ENCODE measurements around the gene TESK2. TPM values are rescaled to one million over a fixed set of nuclear protein-coding genes. Genes with fewer than 3 reads are reported as not detected.

The TESK2 gene
- total and polyA plus RNA-seq, 2 of the 8 experiments (the other 6 are each of a cell fraction or from before 2014, with no cell fraction given): 10.8 to 12.6 TPM

GRCh38 chr1:45337630-45338325 is 153.2 kb downstream of the TESK2 start:
- no peak overlapping the region for H2BK120ac ChIP-seq (replicated peaks; ENCODE audit: low read depth, low read length)
- H3K27ac ChIP-seq (ENCODE audit: low read depth, low read length): no peak overlapping the region
- H4K20me1 ChIP-seq (replicated peaks in 1 of 2; ENCODE audit: control insufficient read depth in 1 of 2, insufficient read depth in 2 of 2, low read length in 2 of 2): peaks cover 0 to 2% of the 10 kb centered on the region in 2 experiments
- no peak overlapping the region for H3K18ac ChIP-seq (ENCODE audit: extremely low read depth, low read length)
- H4K91ac ChIP-seq (replicated peaks; ENCODE audit: insufficient read length, low read length): no peak overlapping the region
- H3K9ac ChIP-seq (replicated peaks in 1 of 4; ENCODE audit: extremely low read depth in 1 of 4, low read depth in 3 of 4, low read length in 3 of 4): no peak overlapping the region
- no peak overlapping the region for H3K4ac ChIP-seq (replicated peaks; ENCODE audit: insufficient read length, low read depth, low read length)
- POLR2A ChIA-PET (ENCODE audit: partially characterized antibody): interaction anchor here (0.7 to 21.4 kb wide), 8 partner anchors 9 to 325 kb away, joined by 3 to 472 read pairs (median 12); partner anchors contain the start of genes HPDL and PRDX1
- H3K23ac ChIP-seq (ENCODE audit: insufficient read length): no peak overlapping the region
- H3K27me3 ChIP-seq (replicated peaks in 1 of 4; ENCODE audit: control insufficient read depth in 3 of 4, extremely low read depth in 1 of 4, insufficient read depth in 3 of 4, low read length in 3 of 4): no peaks in the 10 kb centered on the region
- no peak overlapping the region for H4K8ac ChIP-seq (ENCODE audit: extremely low read depth, insufficient read depth, low read length)
- H2BK12ac ChIP-seq (ENCODE audit: low read depth, low read length): no peak overlapping the region
- H3K23me2 ChIP-seq (ENCODE audit: low read depth, low read length): peaks cover 7% of the 10 kb centered on the region
- no peak overlapping the region; a peak in 1 of 4 replicates for H3K4me2 ChIP-seq (ENCODE audit: insufficient read depth in 1 of 2, low read depth in 2 of 2, low read length in 2 of 2)
- no peak overlapping the region for H4K5ac ChIP-seq (ENCODE audit: insufficient read length, low read depth, low read length)
- H3K14ac ChIP-seq (ENCODE audit: insufficient read length): no peak overlapping the region
- FAIRE-seq (no peak), DNase-seq (ENCODE audit: low read depth in 1 of 2, low spot score in 2 of 2) (no peak)
- H2BK20ac ChIP-seq (ENCODE audit: low read length): no peak overlapping the region
- H3K36me3 ChIP-seq (ENCODE audit: control insufficient read depth in 2 of 4, insufficient read depth in 4 of 4, low read length in 3 of 4): peaks cover 13 to 32% (median 25%) of the 10 kb centered on the region in 4 experiments; a peak in 6 of 8 replicates
- CTCF ChIA-PET (ENCODE audit: partially characterized antibody): interaction anchor here (0.6 to 3.9 kb wide), 7 partner anchors 10 to 319 kb away, joined by 3 to 11 read pairs (median 3); no protein-coding TSS in a partner anchor
- H2BK15ac ChIP-seq (ENCODE audit: low read length): no peak overlapping the region
- no peak overlapping the region for H2AFZ ChIP-seq (ENCODE audit: low read length)
- WGBS, 2 experiments (ENCODE audit: extremely low coverage in 1 of 2, insufficient coverage in 1 of 2, insufficient read length in 1 of 2, insufficient replicate concordance in 2 of 2, low coverage in 1 of 2, low lambda C conversion rate in 2 of 2, missing lambda C conversion rate in 1 of 2): 93% methylated on average over 3 of the region's 3 CpGs; no CpG with 5 or more reads in 1 of the 2 experiments
- no peak overlapping the region for H2AK5ac ChIP-seq (ENCODE audit: low read depth, low read length)
- no peak overlapping the region for H3K56ac ChIP-seq (replicated peaks; ENCODE audit: insufficient read length, low read depth, low read length)
- peaks cover 0 to 38% of the 10 kb centered on the region in 2 experiments; a peak in 3 of 4 replicates for H3K79me2 ChIP-seq (ENCODE audit: control insufficient read depth in 1 of 2, insufficient read depth in 2 of 2, low read length in 2 of 2)
- H3K4me1 ChIP-seq (replicated peaks in 1 of 4; ENCODE audit: control insufficient read depth in 3 of 4, insufficient read depth in 4 of 4, low read length in 3 of 4): peaks cover 0 to 9% (median 6%) of the 10 kb centered on the region in 4 experiments; a peak in 6 of 7 replicates
- peaks cover 12% of the 10 kb centered on the region for H3K79me1 ChIP-seq (ENCODE audit: low read depth, low read length)
- H2BK5ac ChIP-seq (ENCODE audit: low read depth, low read length): no peak overlapping the region
- no peak overlapping the region for H3K4me3 ChIP-seq (ENCODE audit: extremely low read depth in 1 of 4, insufficient read depth in 2 of 4, low read depth in 3 of 4, low read length in 4 of 4)
- no peaks in the 10 kb centered on the region for H3K9me3 ChIP-seq (ENCODE audit: insufficient read depth in 2 of 2, low read depth in 1 of 2, low read length in 1 of 2)
- TF ChIP-seq GTF2F1 (IDR thresholded peaks at IDR 0.05; ENCODE audit: borderline replicate concordance, low read depth, low read length) (no peak), CBX5 (IDR thresholded peaks at IDR 0.05; ENCODE audit: low read depth, low read length) (no peak), SIN3A (conservative IDR thresholded peaks at IDR 0.05 in 1 of 2, IDR thresholded peaks at IDR 0.05 in 1 of 2; ENCODE audit: low read depth in 1 of 2, low read length in 2 of 2) (no peak), KDM1A (IDR thresholded peaks at IDR 0.05; ENCODE audit: borderline replicate concordance, low read length) (no peak), USF2 (IDR thresholded peaks at IDR 0.05; ENCODE audit: low read length) (no peak), YY1 (IDR thresholded peaks at IDR 0.05; ENCODE audit: low read depth, low read length) (no peak), CREB1 (IDR thresholded peaks at IDR 0.05) (no peak), TBP (IDR thresholded peaks at IDR 0.05; ENCODE audit: low read depth, low read length) (no peak), SIX5 (IDR thresholded peaks at IDR 0.05; ENCODE audit: low read depth, low read length) (no peak), SRF (IDR thresholded peaks at IDR 0.05; ENCODE audit: low read depth, low read length) (no peak), SP4 (IDR thresholded peaks at IDR 0.05; ENCODE audit: low read length) (no peak), CTBP2 (IDR thresholded peaks at IDR 0.05; ENCODE audit: borderline replicate concordance, insufficient read depth, insufficient read length, low read length) (no peak)
